C4-2B (cell line): Measurements from ENCODE around the gene NEO1.

Experiments
- H3K27ac ChIP-seq: fragments of 450-650 bp; 2 replicates; pipeline ENCODE4 v1.5.1; 2017
- ZFX ChIP-seq: fragments of 450-650 bp; IDR thresholded peaks from 2 replicates; pipeline ENCODE4 v1.6.1; 2017
- TF ChIP-seq, protein P1 (sequence below): fragments of 450-650 bp; conservative IDR thresholded peaks from 2 replicates; pipeline ENCODE4 v1.5.1; 2017; ENCODE audit warnings: mild to moderate bottlenecking

NEO1 gene

DNA sequence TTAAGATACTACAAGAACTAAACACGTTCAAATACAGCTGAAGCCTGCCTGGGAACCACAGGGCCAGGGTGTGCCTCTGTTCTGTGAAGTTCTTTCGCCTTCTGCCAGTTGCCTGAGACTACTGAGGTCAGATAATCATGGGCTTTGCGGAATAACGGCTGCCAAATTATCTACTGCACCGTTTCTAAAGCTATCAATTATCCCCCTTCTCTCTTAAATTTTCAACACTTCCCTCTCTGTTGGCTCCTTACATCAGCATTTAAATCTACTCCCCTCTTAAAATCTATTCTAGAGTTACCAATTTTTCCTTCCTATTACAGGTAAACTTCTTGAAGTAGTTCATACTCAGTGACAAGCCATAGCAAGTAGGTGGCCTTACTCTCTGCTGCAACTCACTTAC is 6.2 kb upstream of the NEO1 start:
- TF ChIP-seq ZFX: no peak
- TF ChIP-seq, protein P1, sequence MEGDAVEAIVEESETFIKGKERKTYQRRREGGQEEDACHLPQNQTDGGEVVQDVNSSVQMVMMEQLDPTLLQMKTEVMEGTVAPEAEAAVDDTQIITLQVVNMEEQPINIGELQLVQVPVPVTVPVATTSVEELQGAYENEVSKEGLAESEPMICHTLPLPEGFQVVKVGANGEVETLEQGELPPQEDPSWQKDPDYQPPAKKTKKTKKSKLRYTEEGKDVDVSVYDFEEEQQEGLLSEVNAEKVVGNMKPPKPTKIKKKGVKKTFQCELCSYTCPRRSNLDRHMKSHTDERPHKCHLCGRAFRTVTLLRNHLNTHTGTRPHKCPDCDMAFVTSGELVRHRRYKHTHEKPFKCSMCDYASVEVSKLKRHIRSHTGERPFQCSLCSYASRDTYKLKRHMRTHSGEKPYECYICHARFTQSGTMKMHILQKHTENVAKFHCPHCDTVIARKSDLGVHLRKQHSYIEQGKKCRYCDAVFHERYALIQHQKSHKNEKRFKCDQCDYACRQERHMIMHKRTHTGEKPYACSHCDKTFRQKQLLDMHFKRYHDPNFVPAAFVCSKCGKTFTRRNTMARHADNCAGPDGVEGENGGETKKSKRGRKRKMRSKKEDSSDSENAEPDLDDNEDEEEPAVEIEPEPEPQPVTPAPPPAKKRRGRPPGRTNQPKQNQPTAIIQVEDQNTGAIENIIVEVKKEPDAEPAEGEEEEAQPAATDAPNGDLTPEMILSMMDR: no peak
- no peak overlapping the region for H3K27ac ChIP-seq

DNA sequence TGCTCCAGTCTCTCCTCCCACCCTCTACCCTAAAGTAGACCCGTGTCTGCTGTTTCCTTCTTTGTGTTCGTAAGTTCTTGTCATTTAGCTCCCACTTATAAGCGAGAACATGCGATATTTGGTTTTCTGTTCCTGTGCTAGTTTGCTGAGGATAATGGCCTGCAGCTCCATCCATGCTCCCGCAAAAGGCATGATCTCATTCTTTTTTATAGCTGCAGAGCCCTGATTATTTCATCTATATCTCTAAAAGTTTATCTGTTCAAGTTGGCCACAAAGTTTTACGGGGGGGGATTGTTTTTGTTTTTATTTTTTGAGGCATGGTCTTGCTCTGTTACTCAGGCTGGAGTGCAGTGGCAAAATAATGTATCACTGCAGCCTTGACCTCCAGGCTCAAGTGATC is 4.4 kb upstream of the NEO1 start:
- no peak overlapping the region for H3K27ac ChIP-seq
- TF ChIP-seq, protein P1: no peak
- no peak for TF ChIP-seq ZFX

DNA sequence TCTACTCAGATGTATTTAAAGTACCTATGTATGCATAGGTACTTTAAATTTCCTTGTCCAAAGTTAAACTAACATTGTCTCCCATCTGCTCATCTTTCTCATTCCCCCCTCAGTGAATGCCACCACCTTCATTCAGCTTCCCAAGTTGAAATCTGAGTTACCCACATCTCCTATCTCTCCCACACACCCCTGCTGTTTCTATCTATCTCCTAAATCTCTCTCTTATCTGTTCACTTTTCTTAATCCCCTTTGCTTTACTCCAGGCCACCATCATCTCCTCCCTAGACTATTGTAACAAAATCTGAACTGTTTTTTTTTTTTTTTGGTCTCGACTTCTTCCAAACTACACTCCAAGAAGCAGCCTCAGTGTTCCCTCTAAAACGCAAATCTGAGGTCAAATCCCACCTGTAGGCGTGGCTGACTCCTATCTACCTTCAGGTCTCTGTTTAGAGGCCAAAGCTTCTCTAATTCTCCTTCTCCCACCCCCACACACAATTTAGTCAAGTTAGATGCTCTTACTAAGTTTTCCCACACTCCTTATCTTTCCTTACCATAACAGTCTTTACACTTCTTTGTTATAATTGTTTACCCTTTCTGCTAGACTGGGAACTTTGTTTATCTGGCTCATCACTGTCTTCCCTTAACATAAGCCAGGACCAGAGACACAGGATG is 3.5 kb upstream of the NEO1 start:
- no peak for TF ChIP-seq ZFX
- TF ChIP-seq, protein P1: no peak

DNA sequence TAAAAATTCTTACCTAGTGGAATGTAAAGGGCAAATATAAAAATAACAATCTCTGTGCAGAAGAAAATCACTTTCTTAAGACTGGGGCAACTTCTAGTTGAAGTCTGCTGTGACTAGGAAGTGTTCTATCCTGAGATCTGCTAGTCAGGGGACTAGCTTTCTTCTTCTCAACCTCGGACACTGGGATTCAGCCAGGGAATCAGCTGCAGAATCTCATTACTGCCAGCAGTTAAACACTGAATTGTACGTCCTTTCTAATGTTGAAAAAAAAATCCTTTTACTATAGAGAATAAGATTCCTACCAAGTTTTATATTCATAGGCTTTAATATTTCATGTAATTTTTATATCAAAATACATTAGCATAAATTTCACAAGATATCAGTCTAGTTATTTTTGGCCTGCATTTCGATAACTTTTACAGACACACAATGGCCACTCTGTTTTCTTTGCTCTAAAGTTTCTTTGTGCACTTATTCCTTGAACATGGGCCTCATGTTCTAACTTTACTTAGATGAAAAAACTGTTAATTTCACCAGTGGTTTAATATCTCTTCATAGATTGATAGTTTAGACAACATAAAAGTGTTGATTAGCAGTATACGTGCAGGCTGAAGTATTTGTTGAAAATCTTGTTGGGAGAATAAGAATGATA is 2.6 kb upstream of the NEO1 start:
- TF ChIP-seq, protein P1: no peak
- TF ChIP-seq ZFX: no peak
- no peak overlapping the region for H3K27ac ChIP-seq

More for the DNA sequence above, 3.5 kb upstream of the NEO1 start:
- no peak overlapping the region for H3K27ac ChIP-seq

DNA sequence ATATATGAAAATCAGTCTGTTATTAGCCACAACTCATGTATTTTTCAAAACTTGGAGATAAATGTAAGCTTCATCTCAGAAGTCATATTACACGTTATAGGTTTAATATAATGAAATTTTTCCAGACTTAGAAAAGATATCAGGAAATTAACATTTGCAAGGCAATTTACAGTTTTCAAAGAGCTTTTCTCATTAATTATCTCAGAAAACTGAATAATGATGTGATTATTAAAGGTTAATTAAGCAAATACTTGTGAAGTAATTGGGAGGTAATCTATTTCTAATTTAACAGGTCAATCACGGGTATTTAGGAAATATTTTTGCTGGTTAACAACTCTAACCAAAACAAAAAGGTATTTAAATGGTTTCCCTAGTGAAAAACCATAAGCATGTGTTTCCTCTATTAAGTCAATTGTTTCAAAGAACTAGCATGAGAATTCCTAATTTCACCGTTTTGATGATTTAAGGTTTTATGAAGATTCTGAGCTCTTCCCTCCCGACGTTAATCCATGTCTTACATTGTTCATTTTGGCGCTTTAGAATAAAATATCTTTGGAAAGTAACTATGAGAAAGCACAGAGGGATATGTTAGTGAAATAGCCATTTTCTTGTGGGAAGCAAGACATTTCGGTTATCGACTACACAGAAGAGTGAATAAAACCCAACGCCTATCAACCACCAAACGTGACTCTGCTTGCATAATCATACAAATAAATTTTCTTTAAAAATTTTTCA is 1.5 kb upstream of the NEO1 start:
- TF ChIP-seq ZFX: no peak
- TF ChIP-seq, protein P1: no peak
- H3K27ac ChIP-seq: peak overlapping the region; percentile 91; the same call in 1 of the 2 replicates

DNA sequence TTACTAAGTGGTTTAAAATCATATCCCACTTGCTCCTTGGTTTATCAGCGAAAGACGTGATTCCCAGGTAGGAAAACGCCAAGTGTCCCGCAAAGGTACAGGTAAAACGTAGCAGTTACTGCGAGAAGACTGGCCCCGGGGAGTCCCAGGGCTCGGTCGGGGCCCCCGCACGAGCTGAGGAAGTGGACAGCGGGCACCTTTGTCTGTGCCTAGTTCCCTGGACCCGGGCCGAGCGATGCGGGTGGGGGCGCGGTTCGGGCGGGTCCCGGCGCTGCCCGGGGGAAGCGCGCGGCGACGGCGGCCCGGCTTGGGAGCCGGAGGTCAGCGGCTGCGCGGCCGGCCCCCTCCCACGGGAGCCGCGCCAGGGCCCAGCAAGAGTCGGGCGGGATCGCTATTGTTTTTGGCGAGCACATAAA is 864 bp upstream of the NEO1 start:
- H3K27ac ChIP-seq: peak overlapping the region; percentile 91
- TF ChIP-seq, protein P1: no peak
- TF ChIP-seq ZFX: no peak
